ENCODE data around the gene FAM181A. TPM values are rescaled to one million over a fixed set of nuclear protein-coding genes. Genes with fewer than 3 reads are reported as not detected.

The FAM181A gene
- total and polyA plus RNA-seq, 7 experiments from 2014 or later: not detected

DNA sequence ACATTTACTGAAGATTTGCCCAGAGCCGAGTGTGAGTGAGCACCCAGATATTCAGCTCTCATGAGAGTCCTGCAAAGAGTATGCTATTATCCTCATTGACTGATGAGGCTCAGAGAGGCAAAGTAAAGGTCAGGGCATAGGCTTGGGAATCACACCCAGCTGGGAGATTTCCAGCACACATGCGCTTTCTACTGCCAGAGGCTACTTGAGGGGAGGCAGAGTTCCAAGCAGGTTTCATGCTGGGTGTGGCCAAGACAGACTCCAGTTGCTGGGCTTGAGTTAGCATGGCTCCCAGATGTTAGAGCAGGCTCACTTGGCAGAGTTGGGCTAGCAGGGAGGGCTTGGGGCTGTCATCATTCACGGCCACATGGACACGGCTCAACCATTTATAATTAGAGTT, 14.4 kb upstream of the FAM181A start:
- Mint-ChIP-seq H3K9me3 (peaks cover 0 to 12% (median 6%) of the 10 kb centered on the region in 11 donors), H3K4me3 (no peak overlapping the region), H3K27ac (no peak overlapping the region), H3K4me1 (peaks cover 0 to 5% (median 0%) of the 10 kb centered on the region in 7 donors), H3K27me3 (peaks cover 0 to 16% (median 4%) of the 10 kb centered on the region in 5 donors), H3K36me3 (peaks cover 0 to 8% (median 4%) of the 10 kb centered on the region in 5 donors)
- ChIA-PET CTCF (no interaction called here), POLR2A (no interaction called here)
- DNase-seq (no peak), ATAC-seq (no peak)
- Histone ChIP-seq H3K36me3 (ENCODE audit: control insufficient read depth in 2 of 3, insufficient read depth in 3 of 3, low read length in 3 of 3) (no peaks in the 10 kb centered on the region), H3K9me3 (ENCODE audit: control insufficient read depth in 2 of 3, low read length in 3 of 3) (peaks cover 0 to 9% (median 4%) of the 10 kb centered on the region in 3 experiments), H3K4me3 (ENCODE audit: low read length) (no peak overlapping the region), H3K27ac (ENCODE audit: low read depth, low read length) (no peak overlapping the region), H3K4me1 (ENCODE audit: control insufficient read depth in 2 of 2, insufficient read depth in 2 of 2, low read length in 2 of 2) (no peaks in the 10 kb centered on the region), H3K27me3 (ENCODE audit: control insufficient read depth in 2 of 2, insufficient read depth in 2 of 2, low read length in 2 of 2) (no peaks in the 10 kb centered on the region)
- intact Hi-C loops (cut with micrococcal nuclease): no loop called here

DNA sequence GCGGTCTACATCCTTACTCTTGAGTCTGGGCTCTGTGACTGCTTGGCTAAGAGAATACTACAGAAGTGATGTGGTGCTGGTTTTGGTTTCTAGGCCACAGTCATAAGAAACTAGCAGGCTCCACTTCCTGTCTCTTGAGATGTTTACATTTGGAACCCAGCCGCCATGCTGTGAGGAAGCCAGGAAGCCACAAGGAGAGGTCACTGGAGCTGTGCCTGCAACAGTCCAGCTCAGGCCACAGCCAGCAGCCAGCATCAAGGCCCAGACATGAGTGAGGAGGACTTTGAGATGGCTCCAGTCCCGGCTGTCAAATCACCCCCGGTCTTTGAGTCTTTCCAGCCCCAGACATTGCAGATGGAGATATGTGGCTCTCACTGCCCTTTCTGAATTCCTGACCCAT, 12.9 kb upstream of the FAM181A start:
- intact Hi-C loops (cut with micrococcal nuclease): no loop called here

DNA sequence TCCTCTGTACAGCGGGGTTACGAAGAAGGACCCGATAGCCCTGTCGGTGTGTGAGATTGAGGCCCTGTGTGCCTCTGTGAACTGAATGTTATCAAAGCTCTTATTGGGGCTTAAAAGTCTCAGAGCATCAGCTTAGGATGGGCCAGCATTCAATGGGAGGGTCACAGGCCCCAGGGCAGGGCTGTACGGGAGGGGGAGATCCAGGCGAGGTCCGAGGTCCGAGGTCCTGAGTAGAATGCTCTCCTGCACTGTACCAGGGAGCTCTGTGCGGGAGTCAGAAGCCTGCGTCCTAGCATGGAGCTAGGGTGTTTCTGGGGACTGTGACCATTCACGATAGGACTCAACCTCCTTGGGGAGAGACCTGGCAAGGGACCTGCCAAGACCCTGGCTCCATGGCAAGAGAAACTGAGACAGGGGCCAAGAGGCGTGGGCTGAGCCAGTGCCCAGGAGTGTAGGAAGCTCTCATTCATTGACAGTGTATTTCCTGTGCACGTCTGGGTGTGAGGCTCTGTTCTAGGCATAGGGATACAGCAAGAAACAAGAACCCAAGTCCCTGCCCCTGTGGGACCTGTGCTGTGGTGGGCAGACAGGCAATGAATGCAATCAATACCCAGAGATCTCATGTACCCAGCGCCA, 12.0 kb upstream of the FAM181A start:
- H3K9me3 ChIP-seq (ENCODE audit: control insufficient read depth in 2 of 3, low read length in 3 of 3): peaks cover 0 to 9% (median 4%) of the 10 kb centered on the region in 3 experiments
- Mint-ChIP-seq H3K27me3 (peaks cover 0 to 20% (median 3%) of the 10 kb centered on the region in 5 donors), H3K27ac (no peak overlapping the region), H3K4me3 (no peak overlapping the region), H3K9me3 (peaks cover 0 to 16% (median 6%) of the 10 kb centered on the region in 11 donors), H3K4me1 (peaks cover 0 to 5% (median 0%) of the 10 kb centered on the region in 7 donors), H3K36me3 (peaks cover 0 to 9% (median 4%) of the 10 kb centered on the region in 5 donors)
- H3K36me3 ChIP-seq (ENCODE audit: control insufficient read depth in 2 of 3, insufficient read depth in 3 of 3, low read length in 3 of 3): no peaks in the 10 kb centered on the region
- H3K27ac ChIP-seq (ENCODE audit: low read depth, low read length): no peak overlapping the region
- no peak for DNase-seq
- no peaks in the 10 kb centered on the region for H3K4me1 ChIP-seq (ENCODE audit: control insufficient read depth in 2 of 2, insufficient read depth in 2 of 2, low read length in 2 of 2)
- CTCF ChIA-PET: no interaction called here
- H3K27me3 ChIP-seq (ENCODE audit: control insufficient read depth in 2 of 2, insufficient read depth in 2 of 2, low read length in 2 of 2): no peaks in the 10 kb centered on the region
- POLR2A ChIA-PET: no interaction called here
- no peak for ATAC-seq
- intact Hi-C loops (cut with micrococcal nuclease): no loop called here
- no peak overlapping the region for H3K4me3 ChIP-seq (ENCODE audit: low read length)

More for the DNA sequence above, 12.9 kb upstream of the FAM181A start:
- no peaks in the 10 kb centered on the region for H3K36me3 ChIP-seq (ENCODE audit: control insufficient read depth in 2 of 3, insufficient read depth in 3 of 3, low read length in 3 of 3)
- POLR2A ChIA-PET: no interaction called here
- H3K4me1 ChIP-seq (ENCODE audit: control insufficient read depth in 2 of 2, insufficient read depth in 2 of 2, low read length in 2 of 2): no peaks in the 10 kb centered on the region
- peaks cover 0 to 9% (median 4%) of the 10 kb centered on the region in 3 experiments for H3K9me3 ChIP-seq (ENCODE audit: control insufficient read depth in 2 of 3, low read length in 3 of 3)
- no peak overlapping the region for H3K4me3 ChIP-seq (ENCODE audit: low read length)
- Mint-ChIP-seq H3K27me3 (peaks cover 0 to 23% (median 3%) of the 10 kb centered on the region in 5 donors), H3K9me3 (peaks cover 0 to 12% (median 6%) of the 10 kb centered on the region in 11 donors), H3K4me3 (no peak overlapping the region), H3K4me1 (peaks cover 0 to 5% (median 0%) of the 10 kb centered on the region in 7 donors), H3K27ac (no peak overlapping the region), H3K36me3 (peaks cover 0 to 8% (median 4%) of the 10 kb centered on the region in 5 donors)
- CTCF ChIA-PET: no interaction called here
- DNase-seq: no peak
- ATAC-seq: no peak
- no peaks in the 10 kb centered on the region for H3K27me3 ChIP-seq (ENCODE audit: control insufficient read depth in 2 of 2, insufficient read depth in 2 of 2, low read length in 2 of 2)
- no peak overlapping the region for H3K27ac ChIP-seq (ENCODE audit: low read depth, low read length)

DNA sequence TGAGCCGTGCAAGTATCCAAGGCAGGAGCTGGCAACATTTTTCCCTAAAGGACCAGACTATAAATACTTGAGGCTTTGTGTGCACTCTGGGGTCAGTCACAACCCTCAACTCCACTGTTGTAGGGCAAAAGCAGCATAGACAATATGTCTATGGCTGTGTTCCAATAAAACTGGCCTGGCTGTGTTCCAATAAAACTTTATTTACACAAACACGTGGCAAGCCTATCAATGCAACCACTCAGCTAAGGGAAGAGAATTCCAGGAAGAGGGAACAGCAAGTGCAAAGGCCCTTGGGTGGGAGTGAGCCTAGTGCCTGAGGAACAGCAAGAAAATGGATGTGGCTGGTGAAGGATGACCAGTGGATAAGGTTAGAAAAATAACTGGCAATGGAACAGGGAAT, 11.3 kb upstream of the FAM181A start:
- ChIA-PET POLR2A (no interaction called here), CTCF (no interaction called here)
- H3K27ac Mint-ChIP-seq: no peak overlapping the region
- no peak for ATAC-seq
- peaks cover 0 to 20% (median 5%) of the 10 kb centered on the region in 5 donors for H3K27me3 Mint-ChIP-seq
- H3K9me3 Mint-ChIP-seq: peaks cover 0 to 16% (median 6%) of the 10 kb centered on the region in 11 donors
- H3K4me3 ChIP-seq (ENCODE audit: low read length): no peak overlapping the region
- no peak overlapping the region for H3K27ac ChIP-seq (ENCODE audit: low read depth, low read length)
- intact Hi-C loops (cut with micrococcal nuclease): no loop called here
- H3K27me3 ChIP-seq (ENCODE audit: control insufficient read depth in 2 of 2, insufficient read depth in 2 of 2, low read length in 2 of 2): no peaks in the 10 kb centered on the region
- no peak for DNase-seq
- H3K4me1 Mint-ChIP-seq: peaks cover 0 to 5% (median 0%) of the 10 kb centered on the region in 7 donors
- H3K4me1 ChIP-seq (ENCODE audit: control insufficient read depth in 2 of 2, insufficient read depth in 2 of 2, low read length in 2 of 2): no peaks in the 10 kb centered on the region
- peaks cover 0 to 9% (median 4%) of the 10 kb centered on the region in 3 experiments for H3K9me3 ChIP-seq (ENCODE audit: control insufficient read depth in 2 of 3, low read length in 3 of 3)
- H3K36me3 Mint-ChIP-seq: peaks cover 0 to 9% (median 4%) of the 10 kb centered on the region in 5 donors
- no peaks in the 10 kb centered on the region for H3K36me3 ChIP-seq (ENCODE audit: control insufficient read depth in 2 of 3, insufficient read depth in 3 of 3, low read length in 3 of 3)
- no peak overlapping the region for H3K4me3 Mint-ChIP-seq

DNA sequence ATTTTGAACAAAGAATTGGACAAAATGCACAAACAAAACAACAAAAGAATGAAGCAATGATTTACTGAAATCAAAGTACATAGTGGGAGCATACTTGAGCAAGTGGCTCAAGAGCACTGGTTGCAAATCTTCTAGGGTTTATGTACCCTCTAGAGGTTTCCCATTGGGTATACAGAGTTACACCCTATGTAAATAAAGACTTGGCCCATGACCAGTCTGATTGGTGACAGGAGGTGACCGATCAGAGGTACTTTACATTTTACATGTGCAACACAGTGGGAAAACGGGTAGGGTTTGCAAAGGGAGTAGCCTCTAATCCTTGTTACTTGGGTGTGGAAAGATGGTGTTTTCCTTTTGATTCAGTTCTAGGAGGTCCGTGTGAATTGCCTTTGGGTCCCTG, 10.6 kb upstream of the FAM181A start:
- CTCF ChIA-PET: no interaction called here
- DNase-seq (no peak), ATAC-seq (no peak)
- Histone ChIP-seq H3K4me3 (ENCODE audit: low read length) (no peak overlapping the region), H3K27me3 (ENCODE audit: control insufficient read depth in 2 of 2, insufficient read depth in 2 of 2, low read length in 2 of 2) (no peaks in the 10 kb centered on the region), H3K9me3 (ENCODE audit: control insufficient read depth in 2 of 3, low read length in 3 of 3) (peaks cover 0 to 9% (median 4%) of the 10 kb centered on the region in 3 experiments), H3K27ac (ENCODE audit: low read depth, low read length) (no peak overlapping the region), H3K36me3 (ENCODE audit: control insufficient read depth in 2 of 3, insufficient read depth in 3 of 3, low read length in 3 of 3) (no peaks in the 10 kb centered on the region), H3K4me1 (ENCODE audit: control insufficient read depth in 2 of 2, insufficient read depth in 2 of 2, low read length in 2 of 2) (no peaks in the 10 kb centered on the region)
- Mint-ChIP-seq H3K4me1 (peaks cover 0 to 5% (median 0%) of the 10 kb centered on the region in 7 donors), H3K4me3 (no peak overlapping the region), H3K27ac (no peak overlapping the region), H3K27me3 (peaks cover 0 to 20% (median 5%) of the 10 kb centered on the region in 5 donors), H3K36me3 (peaks cover 0 to 9% (median 4%) of the 10 kb centered on the region in 5 donors), H3K9me3 (peaks cover 0 to 16% (median 6%) of the 10 kb centered on the region in 11 donors)
- POLR2A ChIA-PET: no interaction called here
- intact Hi-C loops (cut with micrococcal nuclease): no loop called here

DNA sequence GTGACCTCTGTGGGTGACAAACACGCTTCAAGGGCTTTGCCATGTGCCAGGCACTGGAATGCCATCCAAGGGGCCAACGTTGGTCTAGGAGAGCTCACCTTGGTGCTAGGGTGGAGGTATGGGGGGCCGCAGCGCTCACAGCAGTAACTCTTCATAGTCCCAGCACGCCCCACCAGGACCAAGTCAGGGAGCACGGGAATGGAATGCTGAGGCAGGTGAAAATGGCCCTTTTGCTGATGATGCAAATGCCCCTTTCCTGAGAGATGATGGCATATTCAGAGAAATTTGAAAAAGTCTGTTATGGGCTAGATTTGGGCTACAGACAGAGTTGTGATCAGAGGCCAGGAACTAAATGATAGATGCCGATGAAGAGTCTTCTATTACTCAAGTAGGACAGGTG, 10.0 kb upstream of the FAM181A start:
- DNase-seq (no peak), ATAC-seq (no peak)
- Histone ChIP-seq H3K36me3 (ENCODE audit: control insufficient read depth in 2 of 3, insufficient read depth in 3 of 3, low read length in 3 of 3) (no peaks in the 10 kb centered on the region), H3K27me3 (ENCODE audit: control insufficient read depth in 2 of 2, insufficient read depth in 2 of 2, low read length in 2 of 2) (no peaks in the 10 kb centered on the region), H3K4me1 (ENCODE audit: control insufficient read depth in 2 of 2, insufficient read depth in 2 of 2, low read length in 2 of 2) (no peaks in the 10 kb centered on the region), H3K9me3 (ENCODE audit: control insufficient read depth in 2 of 3, low read length in 3 of 3) (peaks cover 0 to 9% (median 4%) of the 10 kb centered on the region in 3 experiments), H3K4me3 (ENCODE audit: low read length) (no peak overlapping the region), H3K27ac (ENCODE audit: low read depth, low read length) (no peak overlapping the region)
- CTCF ChIA-PET: no interaction called here
- Mint-ChIP-seq H3K4me3 (no peak overlapping the region), H3K36me3 (peaks cover 0 to 9% (median 4%) of the 10 kb centered on the region in 5 donors), H3K4me1 (peaks cover 0 to 5% (median 0%) of the 10 kb centered on the region in 7 donors), H3K27ac (no peak overlapping the region), H3K27me3 (peaks cover 0 to 20% (median 5%) of the 10 kb centered on the region in 5 donors), H3K9me3 (peaks cover 0 to 16% (median 6%) of the 10 kb centered on the region in 11 donors)
- POLR2A ChIA-PET: no interaction called here
- intact Hi-C loops (cut with micrococcal nuclease): no loop called here

Data from naive thymus-derived CD4-positive, alpha-beta T cell (primary cell).